GM12878 (cell line): ENCODE measurements around the gene CDK5R2. TPM values are rescaled to one million over a fixed set of nuclear protein-coding genes. Genes with fewer than 3 reads are reported as not detected.

Experiments used
- ATAC-seq: fragments of 200-7000 bp; cut with Tn5 transposase; 3 replicates; pipeline ENCODE4 v1.9.1; 2020; ENCODE audit warnings: mild to moderate bottlenecking, moderate library complexity
- BruUV-seq: library from RNA; stranded (reverse); fragments of 400-500 nt; replicated peaks from 2 replicates; lab custom pipeline; 2021; lab: Mats Ljungman, UMichigan
- CTCF ChIA-PET: fragments of 300-600 bp; sonication (Branson Sonifier 250); formaldehyde crosslinking; extraction: SDS; loops from one replicate; lab custom pipeline; 2021; ENCODE audit warnings: inconsistent platforms; lab: Yijun Ruan, JAX
- POLR2A ChIA-PET: fragments of 350-600 bp; formaldehyde crosslinking; extraction: SDS; loops from one replicate; lab custom pipeline; 2021; ENCODE audit warnings: inconsistent platforms; lab: Charles Lee
- RAD21 ChIA-PET: fragments of 300-600 bp; sonication (Branson Sonifier 250); formaldehyde crosslinking; loops from one replicate; lab custom pipeline; 2023; ENCODE audit warnings: antibody characterized with exemption; ENCODE audit not compliant: unreplicated experiment; lab: Charles Lee
- SMC1A ChIA-PET: fragments of 300-600 bp; sonication (Branson Sonifier 250); formaldehyde crosslinking; loops from one replicate; lab custom pipeline; 2023; ENCODE audit not compliant: unreplicated experiment, uncharacterized antibody; lab: Charles Lee
- DNase-seq: peaks from one replicate; pipeline ENCODE4 v3.0.0-alpha.2; 2011; ENCODE audit warnings: low read depth, low spot score
- FAIRE-seq: peaks from 3 replicates; lab custom pipeline; 2011; peaks lifted over from hg19 to GRCh38; lab: Jason Lieb, UNC
- H2AFZ ChIP-seq: 2 replicates; pipeline ENCODE4 v1.6.0; 2011; ENCODE audit warnings: low read depth, low read length, control low read depth; ENCODE audit not compliant: control insufficient read depth
- H3K27ac ChIP-seq: 2 replicates; pipeline ENCODE4 v1.5.1; 2011; ENCODE audit warnings: control low read depth; ENCODE audit not compliant: control insufficient read depth, insufficient read depth
- H3K27me3 ChIP-seq, 2 experiments: replicated peaks in 1 of 2; 2 replicates each; pipeline versions ENCODE4 v1.6.0 to v1.6.1; 2011; ENCODE audit warnings: low read length in 1 of 2; ENCODE audit not compliant: control insufficient read depth in 2 of 2, insufficient read depth in 2 of 2
- H3K36me3 ChIP-seq, 2 experiments: 2 replicates each; pipeline ENCODE4 v1.5.1; 2011; ENCODE audit warnings: low read length in 1 of 2; ENCODE audit not compliant: control insufficient read depth in 2 of 2, insufficient read depth in 2 of 2
- H3K4me1 ChIP-seq: 2 replicates; pipeline ENCODE4 v1.6.1; 2011; ENCODE audit warnings: mild to moderate bottlenecking, low read length, moderate library complexity, mixed read lengths; ENCODE audit not compliant: control insufficient read depth, insufficient read depth
- H3K4me2 ChIP-seq: 2 replicates; pipeline ENCODE4 v1.6.0; 2011; ENCODE audit warnings: control low read depth; ENCODE audit not compliant: control insufficient read depth, insufficient read depth
- H3K4me3 ChIP-seq: fragments of 200-600 bp; sonication (generic); 2 replicates; pipeline ENCODE4 v1.5.1; 2016
- H3K79me2 ChIP-seq: 2 replicates; pipeline ENCODE4 v1.6.0; 2011; ENCODE audit warnings: low read length; ENCODE audit not compliant: control insufficient read depth, insufficient read depth
- H3K9ac ChIP-seq: 2 replicates; pipeline ENCODE4 v1.8.0; 2011; ENCODE audit warnings: low read length, control low read depth, mixed read lengths; ENCODE audit not compliant: control insufficient read depth, insufficient read depth
- H3K9me3 ChIP-seq: replicated peaks from 3 replicates; pipeline ENCODE4 v1.5.1; 2011; ENCODE audit warnings: mild to moderate bottlenecking, low read length; ENCODE audit not compliant: control insufficient read depth, insufficient read depth
- H4K20me1 ChIP-seq: 2 replicates; pipeline ENCODE4 v1.6.0; 2011; ENCODE audit not compliant: control insufficient read depth, insufficient read depth
- EGR1 ChIP-seq, 2 experiments: IDR thresholded peaks; 1 replicate in 1 of 2; 2 replicates in 1 of 2; pipeline ENCODE4 v1.6.1; 2011 to 2012; ENCODE audit warnings: low read depth in 2 of 2, low read length in 2 of 2, borderline replicate concordance in 1 of 2, mild to moderate bottlenecking in 1 of 2, moderate library complexity in 1 of 2
- EZH2 ChIP-seq: IDR thresholded peaks from 2 replicates; pipeline ENCODE4 v1.6.1; 2012; ENCODE audit warnings: low read depth, mild to moderate bottlenecking, control low read depth, inconsistent platforms, low read length, borderline replicate concordance; ENCODE audit not compliant: control insufficient read depth
- HSF1 ChIP-seq: fragments of 150-350 bp; IDR thresholded peaks from 2 replicates; pipeline ENCODE4 v1.6.1; 2014; ENCODE audit warnings: mild to moderate bottlenecking, low read depth, low read length
- IKZF1 ChIP-seq: fragments of 450-650 bp; conservative IDR thresholded peaks from 2 replicates; pipeline ENCODE4 v1.6.1; 2017; ENCODE audit warnings: antibody characterized with exemption, mild to moderate bottlenecking
- MTA3 ChIP-seq: IDR thresholded peaks from 2 replicates; pipeline ENCODE4 v1.6.1; 2012; ENCODE audit warnings: low read length, inconsistent platforms, borderline replicate concordance
- NFYA ChIP-seq: IDR thresholded peaks from 2 replicates; pipeline ENCODE4 v1.6.1; 2011; ENCODE audit warnings: low read depth, mild to moderate bottlenecking, low read length, improper control_type of control experiment, borderline replicate concordance
- PML ChIP-seq: IDR thresholded peaks from 2 replicates; pipeline ENCODE4 v1.6.1; 2012; ENCODE audit warnings: low read length, inconsistent platforms
- PRDM15 ChIP-seq: fragments of 450-650 bp; formaldehyde crosslinking; IDR thresholded peaks from 2 replicates; pipeline ENCODE4 v1.4.0; 2020; ENCODE audit warnings: mild to moderate bottlenecking, moderate library complexity
- RAD51 ChIP-seq: fragments of 450-650 bp; IDR thresholded peaks from 2 replicates; pipeline ENCODE4 v1.6.1; 2016; ENCODE audit warnings: moderate library complexity, mild to moderate bottlenecking, inconsistent platforms
- RBBP5 ChIP-seq: fragments of 200-600 bp; sonication (generic); conservative IDR thresholded peaks from 2 replicates; pipeline ENCODE4 v1.6.1; 2016
- TBL1XR1 ChIP-seq: IDR thresholded peaks from 2 replicates; pipeline ENCODE4 v1.6.1; 2012; ENCODE audit warnings: low read depth, low read length, improper control_type of control experiment
- ZNF622 ChIP-seq: fragments of 450-650 bp; IDR thresholded peaks from 2 replicates; pipeline ENCODE4 v1.6.1; 2017; ENCODE audit warnings: mild to moderate bottlenecking, inconsistent platforms
- WGBS: methylation state at CpG from one replicate; pipeline ENCODE4 v1.1.6; 2016; ENCODE audit warnings: low lambda C conversion rate; ENCODE audit not compliant: insufficient replicate concordance, insufficient coverage; ENCODE audit errors: missing lambda C conversion rate; 5-methylcytosine and 5-hydroxymethylcytosine counted together
- in situ Hi-C: fragments of 300-500 bp; cut with MboI; formaldehyde crosslinking; loops from 9 replicates; pipeline ENCODE4 v1.14.3; 2018; ENCODE audit warnings: mixed read lengths
- intact Hi-C: fragments of 100-400 bp; cut with micrococcal nuclease; formaldehyde crosslinking; loops from one replicate; pipeline ENCODE4 v1.14.2; 2022; ENCODE audit not compliant: unreplicated experiment
- polyA plus RNA-seq, 11 experiments: library from polyadenylated mRNA; depleted of rRNA in 4 of 11; unstranded in 6 of 11; stranded (reverse) in 5 of 11; fragments of >200 nt; fragmentation: Nextera tagmentation in 4 of 11; fragmentation: Illumina TruSeq in 1 of 11; extraction: Ambion mirVana in 4 of 11; extraction: Trizol in 1 of 11; gene quantifications; 1 replicate in 1 of 11; 2 replicates in 10 of 11; pipeline versions ENCODE4 v1.2.1 to v1.2.3, GENCODE V29; 2011 to 2016; ENCODE audit warnings: inconsistent platforms in 2 of 11, missing spikeins in 2 of 11, low read depth in 1 of 11
- total RNA-seq, 4 experiments: library from RNA; depleted of rRNA in 3 of 4; stranded (reverse); fragments of >200 nt in 3 of 4; fragmentation: Illumina TruSeq in 1 of 4; extraction: Trizol in 1 of 4; gene quantifications; 2 replicates each; pipeline versions ENCODE4 v1.2.1 to v1.2.3, GENCODE V29; 2013 to 2021
- TF ChIP-seq, protein P1 (sequence below): IDR thresholded peaks from 2 replicates; pipeline ENCODE4 v1.6.1; 2011; ENCODE audit warnings: low read depth, low read length, improper control_type of control experiment, borderline replicate concordance

The CDK5R2 gene
- total and polyA plus RNA-seq, 10 of the 15 experiments (the other 5 are each of a cell fraction or from before 2014, with no cell fraction given) = not detected

DNA sequence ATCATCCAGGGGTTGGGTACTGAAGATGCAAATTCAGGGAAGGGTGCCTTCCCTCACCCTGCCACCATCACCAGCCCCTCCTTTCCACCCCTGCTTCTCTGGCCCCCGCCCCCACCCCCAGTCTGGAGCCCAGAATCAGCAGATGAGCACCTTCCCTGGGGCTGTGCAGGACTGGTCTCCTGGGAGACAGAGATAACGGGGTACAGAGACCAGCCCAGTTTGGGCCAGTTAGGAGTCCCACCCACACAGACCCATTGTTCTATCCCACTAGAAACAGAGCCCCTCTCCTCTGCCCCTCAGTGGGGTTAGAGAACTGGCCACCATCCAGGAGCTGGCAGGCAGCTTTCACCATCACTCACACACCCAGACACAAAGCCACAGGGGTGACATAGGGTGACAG, 38.3 kb downstream of the CDK5R2 start (continued):
- TF ChIP-seq EZH2 (no peak), PML (no peak), RAD51 (no peak), NFYA (no peak), EGR1 (IDR thresholded peaks at IDR 0.05; ENCODE audit: borderline replicate concordance in 1 of 2, low read depth in 2 of 2, low read length in 2 of 2) (no peak), IKZF1 (no peak), TBL1XR1 (no peak), PRDM15 (CRISPR knock-in tag) (no peak)

DNA sequence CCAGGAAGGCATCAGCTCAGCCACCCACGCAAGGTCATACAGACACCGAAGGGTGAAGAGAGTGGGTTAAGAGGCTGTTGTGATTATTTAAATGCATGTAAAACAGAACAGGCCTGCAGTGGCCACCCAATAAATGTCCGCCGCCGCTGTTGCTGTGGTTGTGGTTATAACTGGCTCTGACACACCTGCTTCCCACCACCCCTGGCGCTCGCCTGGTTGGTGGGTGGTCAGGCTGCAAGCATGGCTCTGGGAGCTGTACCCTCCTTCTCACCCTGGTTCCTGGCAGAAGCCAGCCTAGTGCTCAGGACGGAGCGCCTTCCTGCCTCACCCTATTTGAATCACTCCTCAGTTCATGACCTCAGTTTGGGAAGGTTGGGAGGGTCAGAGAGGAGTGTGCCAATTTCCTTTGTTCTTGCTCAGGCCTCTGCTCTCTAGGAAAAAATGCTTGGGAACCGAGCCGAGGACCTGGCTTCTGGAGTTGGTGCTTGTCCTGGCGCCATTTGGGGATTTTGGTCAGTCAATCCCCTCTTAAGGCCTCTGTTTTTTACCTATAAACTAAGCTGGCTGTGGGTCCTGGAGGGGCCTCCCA, 39.0 kb downstream of the CDK5R2 start:
- no peak overlapping the region for H3K27ac ChIP-seq
- in situ Hi-C loops (no loop called here), intact Hi-C loops (no loop called here)
- ChIA-PET SMC1A (no interaction called here), POLR2A (no interaction called here), CTCF (interaction anchor here (1.0 kb wide), 1 partner anchor 60 kb away, joined by 3 read pairs; no protein-coding TSS in a partner anchor), RAD21 (no interaction called here)
- H3K36me3 ChIP-seq = no peaks in the 10 kb centered on the region
- no peaks in the 10 kb centered on the region for H3K9me3 ChIP-seq
- ATAC-seq = no peak
- H3K79me2 ChIP-seq = no peaks in the 10 kb centered on the region
- H4K20me1 ChIP-seq = no peaks in the 10 kb centered on the region
- no TSS peak for BruUV-seq
- no peak for DNase-seq
- TF ChIP-seq RAD51 = no peak
- no peak for TF ChIP-seq HSF1
- TF ChIP-seq, protein P1, sequence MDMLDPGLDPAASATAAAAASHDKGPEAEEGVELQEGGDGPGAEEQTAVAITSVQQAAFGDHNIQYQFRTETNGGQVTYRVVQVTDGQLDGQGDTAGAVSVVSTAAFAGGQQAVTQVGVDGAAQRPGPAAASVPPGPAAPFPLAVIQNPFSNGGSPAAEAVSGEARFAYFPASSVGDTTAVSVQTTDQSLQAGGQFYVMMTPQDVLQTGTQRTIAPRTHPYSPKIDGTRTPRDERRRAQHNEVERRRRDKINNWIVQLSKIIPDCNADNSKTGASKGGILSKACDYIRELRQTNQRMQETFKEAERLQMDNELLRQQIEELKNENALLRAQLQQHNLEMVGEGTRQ = no peak
- TF ChIP-seq RBBP5 = no peak
- no peak for TF ChIP-seq ZNF622
- no peak for TF ChIP-seq MTA3
- H2AFZ ChIP-seq = no peak overlapping the region
- FAIRE-seq = no peak
- WGBS = 30% methylated on average over 12 of the region's 12 CpGs
- no peaks in the 10 kb centered on the region for H3K4me1 ChIP-seq
- peaks cover 20 to 26% of the 10 kb centered on the region in 2 experiments for H3K27me3 ChIP-seq
- H3K4me3 ChIP-seq = no peak overlapping the region
- no peak overlapping the region for H3K4me2 ChIP-seq
- H3K9ac ChIP-seq = no peak overlapping the region
